Brain microvascular endothelial cell (primary cell): ENCODE results near the gene CTSL.

Experiments
- DNase-seq: peaks from one replicate; pipeline ENCODE4 v3.0.0-alpha.2; 2020
- H3K27ac ChIP-seq: fragments of 250-450 bp; sonication (Bioruptor Pico); 2 replicates; pipeline ENCODE4 v1.5.1; 2020; ENCODE audit warnings: mild to moderate bottlenecking, moderate library complexity
- H3K27me3 ChIP-seq: fragments of 250-450 bp; sonication (Bioruptor Pico); replicated peaks from 2 replicates; pipeline ENCODE4 v1.5.1; 2020; ENCODE audit warnings: mild to moderate bottlenecking
- H3K36me3 ChIP-seq: fragments of 250-450 bp; sonication (Bioruptor Pico); replicated peaks from 2 replicates; pipeline ENCODE4 v1.5.1; 2020; ENCODE audit warnings: mild to moderate bottlenecking
- H3K4me3 ChIP-seq: 2 replicates; pipeline ENCODE4 v1.5.1; 2011; ENCODE audit warnings: low read depth, mild to moderate bottlenecking, control low read depth, low read length, moderate library complexity
- in situ Hi-C: cut with HindIII; loops from 2 replicates; pipeline ENCODE4 v1.10.0; 2017; ENCODE audit warnings: low sequenced_read_pairs, low pct_ligation_motif_present
- TF ChIP-seq, protein P1 (sequence below): IDR thresholded peaks from 2 replicates; pipeline ENCODE4 v1.5.1; 2011; ENCODE audit warnings: low read depth, mild to moderate bottlenecking, moderate library complexity, low read length, control low read depth, inconsistent platforms; ENCODE audit errors: missing control alignments

CTSL gene

DNA sequence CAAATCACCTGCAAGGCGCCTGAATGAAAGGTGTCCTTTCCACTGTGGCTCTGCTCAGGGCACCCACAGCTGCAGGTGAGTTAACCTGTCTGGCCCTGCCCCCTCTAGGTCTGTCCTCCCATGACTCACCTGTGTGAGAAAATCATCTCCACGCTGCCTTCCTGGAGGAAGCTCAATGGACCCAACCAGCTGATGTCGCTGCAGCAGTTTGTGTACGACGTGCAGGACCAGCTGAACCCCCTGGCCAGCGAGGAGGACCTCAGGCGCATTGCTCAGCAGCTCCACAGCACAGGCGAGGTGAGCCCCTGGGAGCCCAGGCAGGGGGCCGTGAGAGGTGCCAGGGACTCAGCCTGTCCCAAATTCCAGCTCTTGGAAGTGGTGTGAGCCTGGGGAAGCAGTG is 23.0 kb upstream of the CTSL start:
- TF ChIP-seq, protein P1, sequence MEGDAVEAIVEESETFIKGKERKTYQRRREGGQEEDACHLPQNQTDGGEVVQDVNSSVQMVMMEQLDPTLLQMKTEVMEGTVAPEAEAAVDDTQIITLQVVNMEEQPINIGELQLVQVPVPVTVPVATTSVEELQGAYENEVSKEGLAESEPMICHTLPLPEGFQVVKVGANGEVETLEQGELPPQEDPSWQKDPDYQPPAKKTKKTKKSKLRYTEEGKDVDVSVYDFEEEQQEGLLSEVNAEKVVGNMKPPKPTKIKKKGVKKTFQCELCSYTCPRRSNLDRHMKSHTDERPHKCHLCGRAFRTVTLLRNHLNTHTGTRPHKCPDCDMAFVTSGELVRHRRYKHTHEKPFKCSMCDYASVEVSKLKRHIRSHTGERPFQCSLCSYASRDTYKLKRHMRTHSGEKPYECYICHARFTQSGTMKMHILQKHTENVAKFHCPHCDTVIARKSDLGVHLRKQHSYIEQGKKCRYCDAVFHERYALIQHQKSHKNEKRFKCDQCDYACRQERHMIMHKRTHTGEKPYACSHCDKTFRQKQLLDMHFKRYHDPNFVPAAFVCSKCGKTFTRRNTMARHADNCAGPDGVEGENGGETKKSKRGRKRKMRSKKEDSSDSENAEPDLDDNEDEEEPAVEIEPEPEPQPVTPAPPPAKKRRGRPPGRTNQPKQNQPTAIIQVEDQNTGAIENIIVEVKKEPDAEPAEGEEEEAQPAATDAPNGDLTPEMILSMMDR = no peak
- H3K27me3 ChIP-seq = no peaks in the 10 kb centered on the region
- no peak for DNase-seq
- H3K4me3 ChIP-seq = no peak overlapping the region
- in situ Hi-C loops = no loop called here
- H3K27ac ChIP-seq = no peak overlapping the region
- no peaks in the 10 kb centered on the region for H3K36me3 ChIP-seq

DNA sequence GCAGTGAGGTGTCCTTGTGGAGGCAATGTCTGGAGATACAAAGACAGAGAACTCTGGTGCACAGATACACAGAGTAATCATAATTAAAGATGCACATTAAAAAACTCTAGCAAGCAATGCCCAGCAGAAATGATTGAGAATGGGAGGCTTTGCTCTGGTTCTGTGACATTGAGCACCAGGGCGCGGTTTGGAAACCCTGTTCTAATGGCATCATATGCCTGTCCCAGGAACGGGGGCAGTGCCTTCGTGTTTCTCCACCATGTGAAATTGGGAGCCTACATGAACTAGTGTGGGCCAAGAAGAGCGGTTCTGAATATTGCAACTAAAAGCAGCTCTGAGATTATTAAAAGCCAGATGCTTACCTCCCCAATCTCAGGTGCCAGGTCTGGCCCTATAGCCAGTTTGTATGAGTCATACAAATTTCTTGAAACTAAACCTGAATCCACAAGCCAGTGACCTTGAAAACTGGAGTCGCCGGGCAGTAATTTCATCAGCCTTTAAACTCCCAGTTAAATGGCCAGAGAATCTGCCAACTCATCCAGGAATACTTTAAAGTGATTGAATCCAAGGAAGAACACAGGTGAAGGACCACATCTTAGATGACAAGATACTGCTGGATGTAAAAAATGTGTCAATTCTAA is 22.2 kb upstream of the CTSL start:
- TF ChIP-seq, protein P1 = no peak
- Histone ChIP-seq H3K27me3 (no peaks in the 10 kb centered on the region), H3K36me3 (no peaks in the 10 kb centered on the region), H3K27ac (no peak overlapping the region), H3K4me3 (no peak overlapping the region)
- in situ Hi-C loops = no loop called here
- no peak for DNase-seq

DNA sequence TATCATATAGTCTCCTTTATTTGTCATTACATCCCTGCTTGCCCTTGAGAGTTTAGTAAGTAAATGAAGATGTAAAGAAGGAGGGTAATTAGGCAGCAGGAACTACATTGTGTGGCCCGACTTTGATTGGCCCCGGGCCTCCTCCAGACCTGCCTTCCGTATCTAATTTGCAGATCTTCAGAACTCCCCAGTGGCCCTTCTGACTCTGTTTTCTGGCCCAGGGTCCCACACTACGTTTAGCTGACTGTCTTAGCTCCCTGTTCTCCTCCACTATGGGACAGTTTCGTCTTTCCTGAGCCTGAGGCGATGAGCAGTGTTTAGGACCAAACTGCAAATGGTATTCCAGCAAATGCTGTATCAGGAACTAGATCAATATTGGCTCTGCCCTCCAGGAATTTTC is 21.6 kb upstream of the CTSL start:
- H3K36me3 ChIP-seq = no peaks in the 10 kb centered on the region
- no peaks in the 10 kb centered on the region for H3K27me3 ChIP-seq
- no peak for DNase-seq
- in situ Hi-C loops = no loop called here
- H3K4me3 ChIP-seq = no peak overlapping the region
- TF ChIP-seq, protein P1 = no peak
- no peak overlapping the region for H3K27ac ChIP-seq

DNA sequence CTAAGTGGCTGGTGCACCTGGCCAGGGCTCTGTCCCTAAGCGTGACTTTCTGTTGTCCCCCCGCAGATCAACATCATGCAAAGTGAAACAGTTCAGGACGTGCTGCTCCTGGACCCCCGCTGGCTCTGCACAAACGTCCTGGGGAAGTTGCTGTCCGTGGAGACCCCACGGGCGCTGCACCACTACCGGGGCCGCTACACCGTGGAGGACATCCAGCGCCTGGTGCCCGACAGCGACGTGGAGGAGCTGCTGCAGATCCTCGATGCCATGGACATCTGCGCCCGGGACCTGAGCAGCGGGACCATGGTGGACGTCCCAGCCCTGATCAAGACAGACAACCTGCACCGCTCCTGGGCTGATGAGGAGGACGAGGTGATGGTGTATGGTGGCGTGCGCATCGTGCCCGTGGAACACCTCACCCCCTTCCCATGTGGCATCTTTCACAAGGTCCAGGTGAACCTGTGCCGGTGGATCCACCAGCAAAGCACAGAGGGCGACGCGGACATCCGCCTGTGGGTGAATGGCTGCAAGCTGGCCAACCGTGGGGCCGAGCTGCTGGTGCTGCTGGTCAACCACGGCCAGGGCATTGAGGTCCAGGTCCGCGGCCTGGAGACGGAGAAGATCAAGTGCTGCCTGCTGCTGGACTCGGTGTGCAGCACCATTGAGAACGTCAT is 19.7 kb upstream of the CTSL start:
- H3K27ac ChIP-seq = no peak overlapping the region
- in situ Hi-C loops = no loop called here
- no peak for DNase-seq
- TF ChIP-seq, protein P1 = no peak
- H3K4me3 ChIP-seq = no peak overlapping the region
- no peaks in the 10 kb centered on the region for H3K27me3 ChIP-seq
- H3K36me3 ChIP-seq = no peaks in the 10 kb centered on the region

DNA sequence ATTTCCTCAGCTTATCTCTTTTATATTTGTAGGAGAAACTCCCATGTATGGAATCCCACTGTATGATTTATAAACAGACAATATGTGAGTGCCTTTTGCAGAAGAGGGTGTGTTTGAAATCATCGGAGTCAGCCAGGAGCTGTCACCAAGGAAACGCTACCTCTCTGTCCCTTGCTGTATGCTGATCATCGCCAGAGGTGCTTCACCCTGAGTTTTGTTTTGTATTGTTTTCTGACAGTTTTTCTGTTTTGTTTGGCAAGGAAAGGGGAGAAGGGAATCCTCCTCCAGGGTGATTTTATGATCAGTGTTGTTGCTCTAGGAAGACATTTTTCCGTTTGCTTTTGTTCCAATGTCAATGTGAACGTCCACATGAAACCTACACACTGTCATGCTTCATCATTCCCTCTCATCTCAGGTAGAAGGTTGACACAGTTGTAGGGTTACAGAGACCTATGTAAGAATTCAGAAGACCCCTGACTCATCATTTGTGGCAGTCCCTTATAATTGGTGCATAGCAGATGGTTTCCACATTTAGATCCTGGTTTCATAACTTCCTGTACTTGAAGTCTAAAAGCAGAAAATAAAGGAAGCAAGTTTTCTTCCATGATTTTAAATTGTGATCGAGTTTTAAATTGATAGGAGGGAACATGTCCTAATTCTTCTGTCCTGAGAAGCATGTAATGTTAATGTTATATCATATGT is 18.0 kb upstream of the CTSL start:
- Histone ChIP-seq H3K4me3 (no peak overlapping the region), H3K27ac (no peak overlapping the region), H3K36me3 (no peaks in the 10 kb centered on the region), H3K27me3 (no peaks in the 10 kb centered on the region)
- TF ChIP-seq, protein P1 = no peak
- DNase-seq = no peak
- in situ Hi-C loops = no loop called here
